B cell (primary cell): ENCODE data around the gene NABP1. TPM values are rescaled to one million over a fixed set of nuclear protein-coding genes. Genes with fewer than 3 reads are reported as not detected.

Experiments
- ATAC-seq: fragments of 200-7000 bp; cut with Tn5 transposase; one replicate; pipeline ENCODE4 v1.10.0; 2021; ENCODE audit warnings: low read depth, mild to moderate bottlenecking, moderate number of reproducible peaks, moderate library complexity
- CTCF ChIA-PET: fragments of 350-600 bp; sonication (Branson Sonifier 250); formaldehyde crosslinking; loops from one replicate; lab custom pipeline; 2021; ENCODE audit warnings: antibody characterized with exemption, inconsistent platforms; lab: Charles Lee
- POLR2A ChIA-PET: fragments of 350-600 bp; sonication (Branson Sonifier 250); formaldehyde crosslinking; loops from one replicate; lab custom pipeline; 2021; ENCODE audit warnings: antibody characterized with exemption; lab: Charles Lee
- DNase-seq: peaks from one replicate; pipeline ENCODE4 v3.0.0; 2013
- H2AFZ ChIP-seq: 2 replicates; pipeline ENCODE4 v1.6.1; 2012; ENCODE audit warnings: mild to moderate bottlenecking, low read depth, low read length; ENCODE audit not compliant: insufficient read depth, poor library complexity, severe bottlenecking
- H3K27ac ChIP-seq, 2 donors: 1 replicate in 1 of 2; 2 replicates in 1 of 2; pipeline ENCODE4 v1.5.1; 2012 to 2013; ENCODE audit warnings: low read length in 2 of 2, mild to moderate bottlenecking in 2 of 2, moderate library complexity in 1 of 2
- H3K27me3 ChIP-seq, 4 experiments: fragments of 200-600 bp in 1 of 4; sonication (generic) in 1 of 4; replicated peaks in 1 of 4; 1 replicate in 2 of 4; 2 replicates in 2 of 4; pipeline versions ENCODE4 v1.6.1 to v1.7.0; 2013 to 2016; ENCODE audit warnings: low read length in 3 of 4, mild to moderate bottlenecking in 2 of 4, mixed read lengths in 1 of 4, moderate library complexity in 1 of 4; ENCODE audit not compliant: insufficient read depth in 4 of 4, control insufficient read depth in 3 of 4; ENCODE audit errors: control extremely low read depth in 1 of 4
- H3K36me3 ChIP-seq, 2 experiments: replicated peaks in 1 of 2; 1 replicate in 1 of 2; 2 replicates in 1 of 2; pipeline versions ENCODE4 v1.6.1 to v1.7.1; 2013; ENCODE audit warnings: low read length in 1 of 2; ENCODE audit not compliant: insufficient read depth in 2 of 2, control insufficient read depth in 1 of 2; ENCODE audit errors: control extremely low read depth in 1 of 2, extremely low read depth in 1 of 2
- H3K4me1 ChIP-seq, 2 donors: fragments of 200-600 bp in 1 of 2; sonication (generic) in 1 of 2; 1 replicate in 1 of 2; 2 replicates in 1 of 2; pipeline versions ENCODE4 v1.5.1 to v1.6.1; 2013 to 2017; ENCODE audit warnings: low read length in 2 of 2; ENCODE audit not compliant: control insufficient read depth in 2 of 2, insufficient read depth in 2 of 2
- H3K4me2 ChIP-seq: replicated peaks from 2 replicates; pipeline ENCODE3; 2012; ENCODE audit warnings: mild to moderate bottlenecking, low read depth, low read length; ENCODE audit not compliant: poor library complexity, severe bottlenecking
- H3K4me3 ChIP-seq, 5 experiments: fragments of 200-600 bp in 1 of 5; sonication (generic) in 1 of 5; 1 replicate in 3 of 5; 2 replicates in 2 of 5; pipeline versions ENCODE4 v1.5.1 to v1.7.0; 2011 to 2016; ENCODE audit warnings: low read length in 4 of 5, mild to moderate bottlenecking in 4 of 5, low read depth in 2 of 5, control low read depth in 1 of 5, moderate library complexity in 1 of 5; ENCODE audit not compliant: insufficient read depth in 1 of 5; ENCODE audit errors: control extremely low read depth in 1 of 5, extremely low read depth in 1 of 5
- H3K79me2 ChIP-seq: fragments of 200-600 bp; sonication (generic); one replicate; pipeline ENCODE4 v1.6.0; 2016; ENCODE audit warnings: low read length; ENCODE audit not compliant: control insufficient read depth, insufficient read depth
- H3K9ac ChIP-seq: fragments of 200-600 bp; sonication (generic); 2 replicates; pipeline ENCODE4 v1.6.1; 2017; ENCODE audit warnings: mild to moderate bottlenecking, low read length, moderate library complexity
- H3K9me3 ChIP-seq, 3 donors: one replicate each; pipeline versions ENCODE4 v1.6.1 to v1.7.1; 2013; ENCODE audit warnings: low read length in 2 of 3; ENCODE audit not compliant: control insufficient read depth in 2 of 3, insufficient read depth in 1 of 3; ENCODE audit errors: control extremely low read depth in 1 of 3
- H4K20me1 ChIP-seq: 2 replicates; pipeline ENCODE4 v1.6.0; 2012; ENCODE audit warnings: mild to moderate bottlenecking, low read length; ENCODE audit not compliant: insufficient read depth, control insufficient read depth, poor library complexity, severe bottlenecking
- H3K27ac Mint-ChIP-seq: one replicate; pipeline ENCODE4 v1.8.0; 2021; ENCODE audit warnings: mixed read lengths
- H3K27me3 Mint-ChIP-seq: one replicate; pipeline ENCODE4 v1.8.0; 2021; ENCODE audit warnings: mixed read lengths
- H3K4me1 Mint-ChIP-seq: one replicate; pipeline ENCODE4 v1.8.0; 2021; ENCODE audit warnings: mixed read lengths
- H3K4me3 Mint-ChIP-seq: one replicate; pipeline ENCODE4 v1.8.0; 2021; ENCODE audit warnings: mixed read lengths
- H3K9me3 Mint-ChIP-seq: one replicate; pipeline ENCODE4 v1.8.0; 2022; ENCODE audit warnings: mixed read lengths; ENCODE audit not compliant: insufficient read depth
- EZH2 ChIP-seq: IDR thresholded peaks from 2 replicates; pipeline ENCODE4 v1.6.1; 2012; ENCODE audit warnings: borderline replicate concordance, low read depth, mild to moderate bottlenecking, moderate library complexity, low read length; ENCODE audit not compliant: insufficient read depth, poor library complexity, severe bottlenecking
- WGBS: methylation state at CpG from one replicate; pipeline ENCODE4 v1.1.5; 2013; ENCODE audit warnings: missing lambda C conversion rate; ENCODE audit not compliant: insufficient coverage; 5-methylcytosine and 5-hydroxymethylcytosine counted together
- intact Hi-C: fragments of 100-400 bp; cut with micrococcal nuclease; formaldehyde crosslinking; loops from one replicate; pipeline ENCODE4 v1.10.0; 2022
- polyA plus RNA-seq: library from polyadenylated mRNA; depleted of rRNA; stranded (reverse); fragments of >200 nt; gene quantifications from 2 replicates; pipeline ENCODE4 v1.2.3, GENCODE V29; 2012
- total RNA-seq, 2 donors: library from RNA; stranded (reverse); fragments of 120-200 nt in 1 of 2; gene quantifications; 1 replicate in 1 of 2; 2 replicates in 1 of 2; pipeline versions ENCODE4 v1.2.3 to v1.2.4, GENCODE V29; 2013 to 2022
- TF ChIP-seq, protein P1 (sequence below): fragments of 200-600 bp; IDR thresholded peaks from one replicate; pipeline ENCODE4 v1.8.0; 2022; ENCODE audit warnings: antibody characterized with exemption, mild to moderate bottlenecking

Gene NABP1
- total and polyA plus RNA-seq, 2 donors (not counting 1 experiment from before 2014, with no cell fraction given) = 7.2 to 56.4 TPM

DNA sequence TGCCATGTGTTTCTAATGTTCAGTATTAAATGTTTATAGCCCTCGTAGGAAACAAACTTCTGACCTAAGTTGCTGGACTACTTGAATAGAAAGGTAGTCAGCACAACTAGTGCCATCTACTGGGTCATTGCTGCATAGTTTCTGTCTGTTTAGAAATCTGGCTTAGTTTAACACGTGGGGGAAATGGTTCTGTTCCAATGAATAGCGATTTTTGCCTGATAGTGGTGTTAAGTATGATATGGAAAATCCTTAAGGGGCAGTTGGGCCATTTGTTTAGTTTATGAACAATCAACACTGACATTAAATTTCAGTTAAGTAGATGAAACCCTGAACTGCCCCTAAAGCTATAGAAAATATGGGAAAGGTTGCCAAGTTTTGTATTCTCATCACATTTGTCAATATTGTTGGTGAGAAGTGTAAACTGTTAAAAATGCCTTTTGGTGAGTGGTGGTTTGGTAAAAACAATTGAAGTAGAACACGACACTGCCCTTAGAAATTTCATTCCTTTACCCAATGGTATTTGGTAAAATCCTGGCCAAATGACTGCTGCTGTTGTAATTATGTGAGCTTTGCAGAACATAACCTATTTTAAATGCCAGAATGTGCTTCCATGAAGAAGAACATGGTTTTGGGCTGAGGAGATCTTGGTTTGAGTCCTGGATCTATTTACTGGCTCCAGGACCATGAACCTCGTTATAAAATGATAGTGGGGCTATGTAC, 13.2 kb downstream of the NABP1 start:
- Histone ChIP-seq H3K4me3 (no peak overlapping the region), H3K36me3 (peaks cover 4 to 10% of the 10 kb centered on the region in 2 experiments), H3K9me3 (no peaks in the 10 kb centered on the region), H3K79me2 (no peaks in the 10 kb centered on the region), H3K9ac (no peak overlapping the region), H3K4me1 (peaks cover 3 to 7% of the 10 kb centered on the region in 2 donors), H3K27ac (no peak overlapping the region), H2AFZ (no peak overlapping the region), H3K27me3 (no peaks in the 10 kb centered on the region), H4K20me1 (no peaks in the 10 kb centered on the region), H3K4me2 (no peak overlapping the region)
- no peak for TF ChIP-seq EZH2
- TF ChIP-seq, protein P1, sequence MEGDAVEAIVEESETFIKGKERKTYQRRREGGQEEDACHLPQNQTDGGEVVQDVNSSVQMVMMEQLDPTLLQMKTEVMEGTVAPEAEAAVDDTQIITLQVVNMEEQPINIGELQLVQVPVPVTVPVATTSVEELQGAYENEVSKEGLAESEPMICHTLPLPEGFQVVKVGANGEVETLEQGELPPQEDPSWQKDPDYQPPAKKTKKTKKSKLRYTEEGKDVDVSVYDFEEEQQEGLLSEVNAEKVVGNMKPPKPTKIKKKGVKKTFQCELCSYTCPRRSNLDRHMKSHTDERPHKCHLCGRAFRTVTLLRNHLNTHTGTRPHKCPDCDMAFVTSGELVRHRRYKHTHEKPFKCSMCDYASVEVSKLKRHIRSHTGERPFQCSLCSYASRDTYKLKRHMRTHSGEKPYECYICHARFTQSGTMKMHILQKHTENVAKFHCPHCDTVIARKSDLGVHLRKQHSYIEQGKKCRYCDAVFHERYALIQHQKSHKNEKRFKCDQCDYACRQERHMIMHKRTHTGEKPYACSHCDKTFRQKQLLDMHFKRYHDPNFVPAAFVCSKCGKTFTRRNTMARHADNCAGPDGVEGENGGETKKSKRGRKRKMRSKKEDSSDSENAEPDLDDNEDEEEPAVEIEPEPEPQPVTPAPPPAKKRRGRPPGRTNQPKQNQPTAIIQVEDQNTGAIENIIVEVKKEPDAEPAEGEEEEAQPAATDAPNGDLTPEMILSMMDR = peak; percentile 86
- H3K27ac Mint-ChIP-seq = no peak overlapping the region
- H3K27me3 Mint-ChIP-seq = no peaks in the 10 kb centered on the region
- DNase-seq (peak; percentile 83), ATAC-seq (peak; percentile 87)
- intact Hi-C loops = loop anchor here (1.0 kb wide), 4 partner anchors 120 to 471 kb away; no protein-coding TSS in a partner anchor
- H3K4me3 Mint-ChIP-seq = no peak overlapping the region
- no peaks in the 10 kb centered on the region for H3K9me3 Mint-ChIP-seq
- peaks cover 20% of the 10 kb centered on the region for H3K4me1 Mint-ChIP-seq
- 0% methylated on average over 3 of the region's 5 CpGs for WGBS
- ChIA-PET CTCF (interaction anchor here (0.8 to 3.1 kb wide), 23 partner anchors 14 to 471 kb away, joined by 3 to 48 read pairs (median 4); no protein-coding TSS in a partner anchor), POLR2A (no interaction called here)

DNA sequence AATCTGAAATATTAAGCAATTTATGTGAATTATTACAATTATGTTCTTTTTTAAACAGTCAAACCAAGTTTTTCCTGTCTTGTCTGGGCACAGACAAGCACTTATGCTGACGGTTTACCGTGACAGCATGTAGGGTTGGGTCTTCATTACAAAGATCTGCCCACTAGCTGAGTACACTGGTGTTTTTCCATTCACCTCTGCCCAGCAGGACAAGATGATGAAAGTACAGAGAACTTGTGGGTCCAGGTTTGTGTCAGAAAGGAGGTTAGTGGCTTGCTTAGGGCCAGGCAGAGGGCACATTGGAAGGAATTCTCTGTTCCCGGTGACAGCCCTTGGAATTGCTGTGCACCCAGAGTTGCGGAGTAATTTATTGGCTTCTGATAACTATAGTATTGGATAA, 14.0 kb downstream of the NABP1 start:
- Mint-ChIP-seq H3K4me3 (no peak overlapping the region), H3K9me3 (no peaks in the 10 kb centered on the region), H3K27me3 (no peaks in the 10 kb centered on the region), H3K4me1 (peaks cover 13% of the 10 kb centered on the region), H3K27ac (no peak overlapping the region)
- ATAC-seq = no peak
- peaks cover 0 to 4% of the 10 kb centered on the region in 2 donors for H3K4me1 ChIP-seq
- no peak overlapping the region for H3K4me3 ChIP-seq
- no peaks in the 10 kb centered on the region for H3K9me3 ChIP-seq
- H2AFZ ChIP-seq = no peak overlapping the region
- WGBS = no CpG with 5 or more reads among the region's 4 CpGs
- H3K9ac ChIP-seq = no peak overlapping the region
- TF ChIP-seq, protein P1 = no peak
- no peak for TF ChIP-seq EZH2
- peaks cover 4 to 15% of the 10 kb centered on the region in 2 experiments for H3K36me3 ChIP-seq
- ChIA-PET CTCF (interaction anchor here (0.8 to 3.1 kb wide), 22 partner anchors 13 to 470 kb away, joined by 3 to 48 read pairs (median 4); no protein-coding TSS in a partner anchor), POLR2A (no interaction called here)
- no peak for DNase-seq
- no peaks in the 10 kb centered on the region for H3K79me2 ChIP-seq
- H4K20me1 ChIP-seq = no peaks in the 10 kb centered on the region
- H3K4me2 ChIP-seq = no peak overlapping the region
- no peak overlapping the region for H3K27ac ChIP-seq
- intact Hi-C loops = loop anchor here (1.0 kb wide), 4 partner anchors 121 to 470 kb away; no protein-coding TSS in a partner anchor
- H3K27me3 ChIP-seq = no peaks in the 10 kb centered on the region
